GM08714 (cell line): ENCODE data around the gene PLPP1.

ENCODE experiments used
- H3K4me3 ChIP-seq: fragments of 200-500 bp; sonication (Bioruptor generic); 2 replicates; pipeline ENCODE4 v1.5.1; 2014; ENCODE audit warnings: mild to moderate bottlenecking, low read length, inconsistent platforms
- ZNF274 ChIP-seq: IDR thresholded peaks from 2 replicates; pipeline ENCODE4 v1.6.1; 2012; ENCODE audit warnings: mild to moderate bottlenecking, low read depth, low read length

The PLPP1 gene

GRCh38 chr5:55393501-55394175 is 141.1 kb downstream of the PLPP1 start:
- no peak overlapping the region for H3K4me3 ChIP-seq
- TF ChIP-seq ZNF274, result no peak

DNA sequence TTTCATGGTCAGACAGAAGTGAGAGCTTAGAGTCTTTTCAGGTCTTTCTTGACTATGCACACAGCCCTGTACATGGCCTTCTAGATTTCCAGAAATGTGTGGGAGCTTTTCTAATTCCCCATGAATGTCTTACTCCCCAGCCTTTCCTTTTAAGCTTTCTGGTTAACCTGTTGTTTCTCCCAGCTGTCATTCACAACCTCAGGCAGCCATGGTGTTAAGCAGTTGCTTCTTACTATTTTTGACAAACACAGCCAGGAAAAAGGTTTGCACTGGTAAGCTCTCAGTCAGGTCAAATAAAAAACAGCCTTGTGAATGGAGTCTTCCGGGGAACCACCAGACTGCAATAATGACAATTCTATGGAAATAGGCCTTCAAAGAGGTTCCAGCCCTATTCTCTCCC is 142.1 kb downstream of the PLPP1 start:
- H3K4me3 ChIP-seq, result no peak overlapping the region
- no peak for TF ChIP-seq ZNF274

DNA sequence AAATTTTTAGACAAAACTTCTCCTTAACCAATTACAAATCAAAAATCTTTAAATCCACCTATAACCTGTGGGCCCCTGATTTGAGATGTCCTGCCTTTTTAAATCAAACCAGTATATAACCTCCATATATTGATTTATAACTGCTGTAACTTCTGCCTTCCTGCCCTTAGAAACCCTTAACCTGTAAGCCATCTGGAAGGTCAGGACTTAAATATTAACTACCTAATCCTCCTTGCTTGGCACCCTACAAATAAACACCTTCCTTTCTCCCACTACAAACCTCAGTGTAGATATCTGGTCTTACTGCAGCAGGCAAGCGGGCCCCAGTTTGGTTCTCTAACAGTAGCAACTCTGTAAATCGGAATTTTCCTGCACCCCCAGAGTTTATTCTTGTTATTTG is 143.1 kb downstream of the PLPP1 start:
- no peak overlapping the region for H3K4me3 ChIP-seq
- TF ChIP-seq ZNF274, result no peak

GRCh38 chr5:55387865-55388264 is 146.9 kb downstream of the PLPP1 start:
- no peak for TF ChIP-seq ZNF274
- H3K4me3 ChIP-seq, result no peak overlapping the region

DNA sequence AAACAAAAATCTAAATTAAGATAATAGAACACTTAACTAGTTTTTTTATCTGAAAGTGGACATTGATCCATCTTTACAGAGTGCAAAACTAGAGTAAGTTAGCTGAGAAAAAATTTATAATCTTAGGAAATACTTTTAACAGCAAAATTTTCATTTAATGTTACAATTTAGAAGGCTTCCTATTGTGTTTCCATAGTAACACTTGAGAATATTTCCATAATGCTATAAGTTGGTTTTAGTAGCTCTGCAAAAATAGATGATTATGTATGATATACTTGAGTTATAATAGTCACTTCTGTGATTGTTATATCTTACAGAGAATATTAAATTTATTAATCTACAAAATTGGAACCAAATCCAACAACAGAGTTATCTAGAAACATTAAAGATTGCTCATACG is 148.4 kb downstream of the PLPP1 start:
- TF ChIP-seq ZNF274, result no peak
- no peak overlapping the region for H3K4me3 ChIP-seq

- no peak for TF ChIP-seq ZNF274
- H3K4me3 ChIP-seq, result no peak overlapping the region
Observed at GRCh38 chr5:55385846-55386245, 148.9 kb downstream of the PLPP1 start.

DNA sequence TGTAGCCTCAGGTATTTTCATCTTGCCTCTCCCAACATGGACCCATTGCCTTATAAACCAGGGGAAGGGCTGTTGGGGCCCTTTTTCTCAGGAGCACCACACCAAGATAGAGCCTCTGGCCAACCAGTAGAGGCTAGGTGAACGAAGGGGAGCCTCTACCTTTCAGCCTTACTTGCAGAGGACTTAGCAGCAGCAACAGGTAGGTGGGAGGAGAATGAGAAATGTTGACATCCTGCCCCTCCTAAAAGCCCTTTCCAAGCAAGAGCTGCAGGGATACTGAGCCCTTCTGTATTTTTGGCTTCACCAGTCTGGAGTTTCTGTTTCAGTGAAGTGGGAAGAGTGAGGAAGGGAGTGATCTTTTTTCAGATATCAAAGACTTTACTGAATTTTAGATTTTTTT is 149.5 kb downstream of the PLPP1 start:
- no peak for TF ChIP-seq ZNF274
- H3K4me3 ChIP-seq, result no peak overlapping the region

- TF ChIP-seq ZNF274, result no peak
- no peak overlapping the region for H3K4me3 ChIP-seq
Observed at GRCh38 chr5:55384072-55384471, 150.7 kb downstream of the PLPP1 start.

- H3K4me3 ChIP-seq, result no peak overlapping the region
- TF ChIP-seq ZNF274, result no peak
Observed at GRCh38 chr5:55383254-55383653, 151.5 kb downstream of the PLPP1 start.

DNA sequence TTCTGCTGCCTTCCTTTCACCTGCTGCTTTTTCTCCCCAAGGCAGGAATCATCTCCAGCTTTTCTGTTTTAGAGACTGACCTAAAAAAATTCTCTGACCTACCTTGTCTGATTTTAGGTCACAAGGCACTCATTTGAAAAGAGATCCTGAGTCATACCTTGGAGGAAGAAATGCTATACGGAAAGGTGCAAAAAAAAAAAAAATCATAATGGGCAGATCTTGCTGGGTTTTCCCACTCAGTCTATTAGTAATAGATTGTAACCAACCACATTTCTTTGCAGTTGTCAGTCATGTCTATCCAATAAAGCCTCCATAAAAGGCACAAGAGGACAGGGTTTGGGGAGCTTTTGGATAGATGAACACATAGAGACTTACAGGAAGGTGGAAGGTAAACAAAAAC is 157.0 kb downstream of the PLPP1 start:
- TF ChIP-seq ZNF274, result no peak
- no peak overlapping the region for H3K4me3 ChIP-seq
